Posterior cingulate gyrus (tissue), 11 donors: ENCODE data around the gene CD248.
"Not testable (repeated sequence)": the region's sequence is repeated elsewhere in the genome, so short reads cannot be mapped to it uniquely, and the experiment has no call there.

Source experiments
- DNase-seq, 10 donors: peaks; one replicate each; pipeline versions ENCODE4 v3.0.0 to v3.0.0-alpha.2; 2020 to 2021; ENCODE audit warnings: mixed read lengths in 3 of 10
- intact Hi-C: fragments of 100-400 bp; cut with DNase I; formaldehyde crosslinking; loops from one replicate; pipeline ENCODE4 v1.15.1; 2023

CD248 gene

GRCh38 chr11:66281776-66282467 is 34.9 kb downstream of the CD248 start:
- peak in 1 of 10 donors; percentile 83 for DNase-seq
- intact Hi-C loops = loop anchor here (2.0 kb wide), 1 partner anchor 59 kb away; no protein-coding TSS in a partner anchor

GRCh38 chr11:66281001-66281400 is 35.8 kb downstream of the CD248 start:
- intact Hi-C loops = no loop called here
- no peak for DNase-seq

- intact Hi-C loops = no loop called here
- no peak for DNase-seq
Observed at GRCh38 chr11:66280428-66280827, 36.4 kb downstream of the CD248 start.

GRCh38 chr11:66279092-66279734 is 37.6 kb downstream of the CD248 start:
- intact Hi-C loops = no loop called here
- DNase-seq = no peak

- intact Hi-C loops = no loop called here
- DNase-seq = peak in 1 of 10 donors; percentile 81
Observed at GRCh38 chr11:66278363-66279091, 38.3 kb downstream of the CD248 start.

- DNase-seq = peak in 5 of 10 donors; percentile 51 to 93 (median 76)
- intact Hi-C loops = no loop called here
Observed at GRCh38 chr11:66277471-66278362, 39.1 kb downstream of the CD248 start, which contains the start of gene CNIH2. CNIH2 (plus strand) TSS chr11:66278175; CDS start chr11:66278457, 282 bp downstream.

GRCh38 chr11:66277064-66277463 is 39.8 kb downstream of the CD248 start:
- intact Hi-C loops, DNase-seq: not testable (repeated sequence)

GRCh38 chr11:66276619-66277018 is 40.2 kb downstream of the CD248 start:
- intact Hi-C loops, DNase-seq: not testable (repeated sequence)

- intact Hi-C loops = no loop called here
- no peak for DNase-seq
Observed at GRCh38 chr11:66275984-66276612, 40.7 kb downstream of the CD248 start.

GRCh38 chr11:66275396-66275795 is 41.4 kb downstream of the CD248 start:
- intact Hi-C loops = no loop called here
- DNase-seq = peak in 1 of 10 donors; percentile 53

- no peak for DNase-seq
Observed at GRCh38 chr11:66274219-66274618, 42.6 kb downstream of the CD248 start.

GRCh38 chr11:66272596-66272995 is 44.2 kb downstream of the CD248 start:
- intact Hi-C loops = no loop called here
- no peak for DNase-seq

More at GRCh38 chr11:66274219-66274618, 42.6 kb downstream of the CD248 start:
- intact Hi-C loops = no loop called here

- intact Hi-C loops = no loop called here
- DNase-seq = no peak
Observed at GRCh38 chr11:66271816-66272215, 45.0 kb downstream of the CD248 start.

GRCh38 chr11:66268952-66269905 is 47.6 kb downstream of the CD248 start:
- DNase-seq = peak in 1 of 10 donors; percentile 82
- intact Hi-C loops = no loop called here

- intact Hi-C loops = no loop called here
Observed at GRCh38 chr11:66268244-66268951, 48.4 kb downstream of the CD248 start, which contains the start of gene RAB1B. RAB1B (plus strand) TSS chr11:66268639; CDS start chr11:66268680, 41 bp downstream.

GRCh38 chr11:66267379-66268243 is 49.2 kb downstream of the CD248 start:
- peak; percentile 76 to 98 (median 86) for DNase-seq
- intact Hi-C loops = no loop called here

More at GRCh38 chr11:66268244-66268951, 48.4 kb downstream of the CD248 start, which contains the start of gene RAB1B:
- DNase-seq = peak; percentile 99 to 100 (median 100)

- no peak for DNase-seq
- intact Hi-C loops = no loop called here
Observed at GRCh38 chr11:66267039-66267378, 49.8 kb downstream of the CD248 start.
